ENCODE data around the gene SCG5. TPM values are rescaled to one million over a fixed set of nuclear protein-coding genes. Genes with fewer than 3 reads are reported as not detected.

SCG5 gene
- total RNA-seq, 1 donor from 2014 or later: 53.7 TPM

DNA sequence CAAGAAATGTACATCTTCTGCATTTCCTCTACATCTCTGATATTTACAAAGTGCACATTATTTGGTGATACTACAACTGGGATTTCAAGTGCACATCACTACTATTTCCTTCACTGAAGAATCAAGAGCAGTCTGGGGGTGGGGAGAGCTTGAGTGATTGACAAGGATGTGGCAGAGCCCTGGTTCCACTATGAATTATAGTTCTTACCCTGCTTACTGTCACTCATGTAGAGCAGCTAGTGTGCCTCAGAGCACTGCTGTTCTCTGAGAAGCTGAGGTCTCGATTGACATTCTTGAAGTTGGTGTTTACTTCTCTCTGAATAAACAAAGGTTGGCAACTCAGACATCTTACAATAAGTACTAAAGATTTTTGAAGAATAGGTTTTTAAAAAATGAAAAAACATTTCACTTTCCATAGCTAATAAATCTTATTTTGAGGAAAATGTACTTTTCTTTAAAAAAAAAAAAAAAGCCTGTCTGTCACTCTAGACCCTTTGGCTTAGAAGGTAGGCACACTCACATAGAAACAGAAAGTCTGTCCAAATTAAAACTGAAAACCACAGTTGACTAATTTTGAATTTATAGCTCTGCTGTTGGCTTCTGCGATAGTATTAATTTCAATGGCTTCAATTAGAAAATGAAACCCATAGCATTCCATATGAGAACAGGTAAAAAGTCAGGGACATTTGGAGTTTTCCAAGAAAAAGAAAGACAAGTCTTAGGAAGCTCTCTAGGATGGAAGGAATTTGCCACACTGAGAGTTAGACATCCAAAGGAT, 81.8 kb downstream of the SCG5 start:
- H3K4me1 Mint-ChIP-seq: peaks cover 18% of the 10 kb centered on the region
- no peak for TF ChIP-seq CTCF (IDR thresholded peaks at IDR 0.05; ENCODE audit: unreplicated experiment)
- DNase-seq (ENCODE audit: low spot score in 2 of 2, unreplicated experiment in 2 of 2): no peak
- no peak overlapping the region for H3K4me3 Mint-ChIP-seq
- no peak overlapping the region for H3K27ac Mint-ChIP-seq
- peaks cover 86% of the 10 kb centered on the region for H3K27me3 Mint-ChIP-seq (ENCODE audit: low read depth)
- H3K36me3 Mint-ChIP-seq: no peaks in the 10 kb centered on the region
- H3K9me3 Mint-ChIP-seq: peaks cover 10% of the 10 kb centered on the region

- H3K4me3 Mint-ChIP-seq: no peak overlapping the region
- peaks cover 64% of the 10 kb centered on the region for H3K27me3 Mint-ChIP-seq (ENCODE audit: low read depth)
- no peak for DNase-seq (ENCODE audit: low spot score in 2 of 2, unreplicated experiment in 2 of 2)
- no peaks in the 10 kb centered on the region for H3K36me3 Mint-ChIP-seq
- H3K27ac Mint-ChIP-seq: peak overlapping the region; percentile 44
- peaks cover 10% of the 10 kb centered on the region for H3K9me3 Mint-ChIP-seq
- peaks cover 17% of the 10 kb centered on the region for H3K4me1 Mint-ChIP-seq
- no peak for TF ChIP-seq CTCF (IDR thresholded peaks at IDR 0.05; ENCODE audit: unreplicated experiment)
Measured at GRCh38 chr15:32729700-32730395, 88.3 kb downstream of the SCG5 start.

DNA sequence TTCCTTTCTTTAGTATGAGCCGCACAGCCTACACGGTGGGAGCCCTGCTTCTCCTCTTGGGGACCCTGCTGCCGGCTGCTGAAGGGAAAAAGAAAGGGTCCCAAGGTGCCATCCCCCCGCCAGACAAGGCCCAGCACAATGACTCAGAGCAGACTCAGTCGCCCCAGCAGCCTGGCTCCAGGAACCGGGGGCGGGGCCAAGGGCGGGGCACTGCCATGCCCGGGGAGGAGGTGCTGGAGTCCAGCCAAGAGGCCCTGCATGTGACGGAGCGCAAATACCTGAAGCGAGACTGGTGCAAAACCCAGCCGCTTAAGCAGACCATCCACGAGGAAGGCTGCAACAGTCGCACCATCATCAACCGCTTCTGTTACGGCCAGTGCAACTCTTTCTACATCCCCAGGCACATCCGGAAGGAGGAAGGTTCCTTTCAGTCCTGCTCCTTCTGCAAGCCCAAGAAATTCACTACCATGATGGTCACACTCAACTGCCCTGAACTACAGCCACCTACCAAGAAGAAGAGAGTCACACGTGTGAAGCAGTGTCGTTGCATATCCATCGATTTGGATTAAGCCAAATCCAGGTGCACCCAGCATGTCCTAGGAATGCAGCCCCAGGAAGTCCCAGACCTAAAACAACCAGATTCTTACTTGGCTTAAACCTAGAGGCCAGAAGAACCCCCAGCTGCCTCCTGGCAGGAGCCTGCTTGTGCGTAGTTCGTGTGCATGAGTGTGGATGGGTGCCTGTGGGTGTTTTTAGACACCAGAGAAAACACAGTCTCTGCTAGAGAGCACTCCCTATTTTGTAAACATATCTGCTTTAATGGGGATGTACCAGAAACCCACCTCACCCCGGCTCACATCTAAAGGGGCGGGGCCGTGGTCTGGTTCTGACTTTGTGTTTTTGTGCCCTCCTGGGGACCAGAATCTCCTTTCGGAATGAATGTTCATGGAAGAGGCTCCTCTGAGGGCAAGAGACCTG, 89.5 kb downstream of the SCG5 start:
- no peak overlapping the region for H3K4me3 Mint-ChIP-seq
- H3K27me3 Mint-ChIP-seq (ENCODE audit: low read depth): peaks cover 61% of the 10 kb centered on the region
- peaks cover 9% of the 10 kb centered on the region for H3K9me3 Mint-ChIP-seq
- peak; percentile 58 to 77 for DNase-seq (ENCODE audit: low spot score in 2 of 2, unreplicated experiment in 2 of 2)
- TF ChIP-seq CTCF (IDR thresholded peaks at IDR 0.05; ENCODE audit: unreplicated experiment): no peak
- H3K27ac Mint-ChIP-seq: no peak overlapping the region
- H3K36me3 Mint-ChIP-seq: no peaks in the 10 kb centered on the region
- H3K4me1 Mint-ChIP-seq: peaks cover 17% of the 10 kb centered on the region

- peaks cover 61% of the 10 kb centered on the region for H3K27me3 Mint-ChIP-seq (ENCODE audit: low read depth)
- no peak for DNase-seq (ENCODE audit: low spot score in 2 of 2, unreplicated experiment in 2 of 2)
- H3K9me3 Mint-ChIP-seq: peaks cover 3% of the 10 kb centered on the region
- no peak for TF ChIP-seq CTCF (IDR thresholded peaks at IDR 0.05; ENCODE audit: unreplicated experiment)
- no peak overlapping the region for H3K27ac Mint-ChIP-seq
- no peaks in the 10 kb centered on the region for H3K36me3 Mint-ChIP-seq
- H3K4me3 Mint-ChIP-seq: no peak overlapping the region
- H3K4me1 Mint-ChIP-seq: peaks cover 17% of the 10 kb centered on the region
Measured at GRCh38 chr15:32732574-32733157, 91.2 kb downstream of the SCG5 start.

GRCh38 chr15:32733281-32733680, 91.8 kb downstream of the SCG5 start:
- peaks cover 61% of the 10 kb centered on the region for H3K27me3 Mint-ChIP-seq (ENCODE audit: low read depth)
- H3K27ac Mint-ChIP-seq: no peak overlapping the region
- H3K36me3 Mint-ChIP-seq: no peaks in the 10 kb centered on the region
- H3K9me3 Mint-ChIP-seq: peaks cover 3% of the 10 kb centered on the region
- DNase-seq (ENCODE audit: low spot score in 2 of 2, unreplicated experiment in 2 of 2): no peak
- no peak for TF ChIP-seq CTCF (IDR thresholded peaks at IDR 0.05; ENCODE audit: unreplicated experiment)
- no peak overlapping the region for H3K4me3 Mint-ChIP-seq
- H3K4me1 Mint-ChIP-seq: peaks cover 17% of the 10 kb centered on the region

All from mesothelial cell of epicardium (in vitro differentiated cells).